WTC11 (cell line): Measurements from ENCODE around the gene CILP2. TPM values are rescaled to one million over a fixed set of nuclear protein-coding genes. Genes with fewer than 3 reads are reported as not detected.
A peak's percentile ranks its signal among the peaks of the same experiment; 100 is the strongest.

ENCODE experiments used
- ATAC-seq: fragments of 200-7000 bp; cut with Tn5 transposase; 2 replicates; pipeline ENCODE4 v1.10.0; 2021; ENCODE audit warnings: mild to moderate bottlenecking, moderate library complexity
- CTCF ChIA-PET: fragments of 300-600 bp; sonication (Branson Sonifier 250); formaldehyde crosslinking; loops from one replicate; lab custom pipeline; 2021; ENCODE audit warnings: antibody characterized with exemption; lab: Charles Lee
- POLR2A ChIA-PET: fragments of 350-600 bp; sonication (Branson Sonifier 250); formaldehyde crosslinking; loops from one replicate; lab custom pipeline; 2021; ENCODE audit warnings: antibody characterized with exemption; lab: Charles Lee
- DNase-seq: peaks from one replicate; pipeline ENCODE4 v3.0.0; 2021; ENCODE audit warnings: low spot score
- H3K27ac Mint-ChIP-seq: 2 replicates; pipeline ENCODE4 v1.8.0; 2021; ENCODE audit warnings: mixed read lengths
- H3K27me3 Mint-ChIP-seq: 2 replicates; pipeline ENCODE4 v1.8.0; 2021; ENCODE audit warnings: low read depth, mild to moderate bottlenecking, moderate library complexity, mixed read lengths
- H3K36me3 Mint-ChIP-seq: 2 replicates; pipeline ENCODE4 v1.8.0; 2021; ENCODE audit warnings: mixed read lengths
- H3K4me1 Mint-ChIP-seq: 2 replicates; pipeline ENCODE4 v1.8.0; 2022; ENCODE audit warnings: mixed read lengths
- H3K4me3 Mint-ChIP-seq: 2 replicates; pipeline ENCODE4 v1.8.0; 2021; ENCODE audit warnings: mild to moderate bottlenecking, moderate library complexity, mixed read lengths
- H3K9me3 Mint-ChIP-seq: 2 replicates; pipeline ENCODE4 v1.8.0; 2021; ENCODE audit warnings: mixed read lengths
- ATF3 ChIP-seq: sonication (generic); formaldehyde crosslinking; conservative IDR thresholded peaks from 2 replicates; pipeline ENCODE4 v1.8.1; 2022; ENCODE audit warnings: mild to moderate bottlenecking, missing genetic modification reagents
- CBFB ChIP-seq: sonication (generic); formaldehyde crosslinking; IDR thresholded peaks from 2 replicates; pipeline ENCODE4 v1.8.1; 2022; ENCODE audit warnings: mild to moderate bottlenecking, low read depth, missing genetic modification reagents
- E2F1 ChIP-seq: sonication (generic); formaldehyde crosslinking; IDR thresholded peaks from 2 replicates; pipeline ENCODE4 v1.8.0; 2022; ENCODE audit warnings: mild to moderate bottlenecking, missing genetic modification reagents
- E2F5 ChIP-seq: sonication (generic); formaldehyde crosslinking; IDR thresholded peaks from 2 replicates; pipeline ENCODE4 v1.8.1; 2022; ENCODE audit warnings: mild to moderate bottlenecking, moderate library complexity, missing genetic modification reagents
- ERG ChIP-seq: fragments of 250-450 bp; sonication (Bioruptor Pico); IDR thresholded peaks from 2 replicates; pipeline ENCODE4 v1.8.0; 2021; ENCODE audit warnings: mild to moderate bottlenecking
- FOXJ3 ChIP-seq: sonication (generic); formaldehyde crosslinking; IDR thresholded peaks from 2 replicates; pipeline ENCODE4 v1.9.0; 2021; ENCODE audit warnings: missing genetic modification reagents, mild to moderate bottlenecking, borderline replicate concordance
- FOXK1 ChIP-seq: sonication (generic); formaldehyde crosslinking; IDR thresholded peaks from 2 replicates; pipeline ENCODE4 v1.8.0; 2022; ENCODE audit warnings: mild to moderate bottlenecking, moderate library complexity, missing genetic modification reagents
- GTF2I ChIP-seq: fragments of 250-450 bp; sonication (Bioruptor Pico); conservative IDR thresholded peaks from 2 replicates; pipeline ENCODE4 v1.4.0; 2021; ENCODE audit warnings: mild to moderate bottlenecking
- HMGA2 ChIP-seq: fragments of 250-450 bp; sonication (Bioruptor Pico); IDR thresholded peaks from 2 replicates; pipeline ENCODE4 v1.4.0; 2021; ENCODE audit warnings: mild to moderate bottlenecking, moderate library complexity
- IRF1 ChIP-seq: sonication (generic); formaldehyde crosslinking; IDR thresholded peaks from 2 replicates; pipeline ENCODE4 v1.8.0; 2023; ENCODE audit warnings: missing genetic modification reagents
- KAT7 ChIP-seq: sonication (generic); formaldehyde crosslinking; IDR thresholded peaks from 2 replicates; pipeline ENCODE4 v1.8.1; 2023; ENCODE audit warnings: missing genetic modification reagents, mild to moderate bottlenecking, borderline replicate concordance
- NFATC4 ChIP-seq: fragments of 250-450 bp; sonication (Bioruptor Pico); IDR thresholded peaks from 2 replicates; pipeline ENCODE4 v1.9.0; 2021; ENCODE audit warnings: mild to moderate bottlenecking
- NFE2L1 ChIP-seq: sonication (generic); formaldehyde crosslinking; IDR thresholded peaks from 2 replicates; pipeline ENCODE4 v1.8.1; 2023; ENCODE audit warnings: missing genetic modification reagents
- NFYB ChIP-seq: sonication (generic); formaldehyde crosslinking; conservative IDR thresholded peaks from 2 replicates; pipeline ENCODE4 v1.8.0; 2022; ENCODE audit warnings: low read depth, missing genetic modification reagents
- NR2C2 ChIP-seq: sonication (generic); formaldehyde crosslinking; IDR thresholded peaks from 2 replicates; pipeline ENCODE4 v1.8.0; 2022; ENCODE audit warnings: mild to moderate bottlenecking, missing genetic modification reagents
- OVOL2 ChIP-seq: fragments of 250-450 bp; sonication (Bioruptor Pico); IDR thresholded peaks from 2 replicates; pipeline ENCODE4 v1.9.0; 2021; ENCODE audit warnings: mild to moderate bottlenecking, borderline replicate concordance
- ZBTB43 ChIP-seq: sonication (generic); formaldehyde crosslinking; IDR thresholded peaks from 2 replicates; pipeline ENCODE4 v1.8.1; 2023; ENCODE audit warnings: mild to moderate bottlenecking, missing genetic modification reagents
- ZMAT4 ChIP-seq: fragments of 250-450 bp; sonication (Bioruptor Pico); IDR thresholded peaks from 2 replicates; pipeline ENCODE4 v1.9.0; 2021; ENCODE audit warnings: mild to moderate bottlenecking
- ZNF263 ChIP-seq: sonication (generic); formaldehyde crosslinking; IDR thresholded peaks from 2 replicates; pipeline ENCODE4 v1.8.1; 2022; ENCODE audit warnings: low read depth, mild to moderate bottlenecking, moderate library complexity, missing genetic modification reagents
- ZNF532 ChIP-seq: fragments of 250-450 bp; sonication (Bioruptor Pico); IDR thresholded peaks from 2 replicates; pipeline ENCODE4 v1.9.0; 2021; ENCODE audit warnings: mild to moderate bottlenecking, borderline replicate concordance
- ZNF671 ChIP-seq: fragments of 250-450 bp; sonication (Bioruptor Pico); IDR thresholded peaks from 2 replicates; pipeline ENCODE4 v1.8.0; 2021; ENCODE audit warnings: mild to moderate bottlenecking
- total RNA-seq: library from RNA; stranded (reverse); gene quantifications from 3 replicates; pipeline ENCODE4 v1.2.3, GENCODE V29; 2021

The CILP2 gene
- total RNA-seq, 1 experiment from 2014 or later = 7.9 TPM

GRCh38 chr19:19558636-19559035 is 20.6 kb downstream of the CILP2 start:
- no peaks in the 10 kb centered on the region for H3K36me3 Mint-ChIP-seq
- CTCF ChIA-PET = interaction anchor here (2.9 kb wide), 1 partner anchor 85 kb away, joined by 17 read pairs; the partner anchor contains the start of gene GMIP
- POLR2A ChIA-PET = no interaction called here
- ATAC-seq (no peak), DNase-seq (no peak)
- H3K9me3 Mint-ChIP-seq = no peaks in the 10 kb centered on the region
- H3K27ac Mint-ChIP-seq = peak overlapping the region; percentile 28; the same call in 1 of the 2 replicates
- no peaks in the 10 kb centered on the region for H3K27me3 Mint-ChIP-seq
- TF ChIP-seq GTF2I (CRISPR knock-in tag) = no peak
- TF ChIP-seq CBFB (CRISPR knock-in tag) = no peak
- TF ChIP-seq E2F5 (CRISPR knock-in tag) = no peak
- no peak for TF ChIP-seq KAT7
- no peak for TF ChIP-seq ZBTB43
- TF ChIP-seq ZNF532 (CRISPR knock-in tag) = no peak
- no peak for TF ChIP-seq HMGA2 (CRISPR knock-in tag)
- TF ChIP-seq ZNF671 = no peak
- no peak for TF ChIP-seq ZNF263
- TF ChIP-seq FOXJ3 (CRISPR knock-in tag) = no peak
- TF ChIP-seq NFE2L1 (CRISPR knock-in tag) = no peak
- TF ChIP-seq NFYB (CRISPR knock-in tag) = no peak
- no peak for TF ChIP-seq IRF1 (CRISPR knock-in tag)
- no peak for TF ChIP-seq ATF3 (CRISPR knock-in tag)
- TF ChIP-seq OVOL2 (CRISPR knock-in tag) = no peak
- TF ChIP-seq ZMAT4 = no peak
- no peak for TF ChIP-seq NFATC4
- no peak overlapping the region for H3K4me3 Mint-ChIP-seq
- peaks cover 10% of the 10 kb centered on the region for H3K4me1 Mint-ChIP-seq

- peaks cover 10% of the 10 kb centered on the region for H3K4me1 Mint-ChIP-seq
- POLR2A ChIA-PET = no interaction called here
- no peaks in the 10 kb centered on the region for H3K27me3 Mint-ChIP-seq
- H3K4me3 Mint-ChIP-seq = no peak overlapping the region
- peaks cover 5% of the 10 kb centered on the region for H3K36me3 Mint-ChIP-seq
- H3K9me3 Mint-ChIP-seq = peaks cover 4% of the 10 kb centered on the region; the same call in 1 of the 2 replicates
- H3K27ac Mint-ChIP-seq = no peak overlapping the region
- DNase-seq (no peak), ATAC-seq (no peak)
- CTCF ChIA-PET = interaction anchor here (1.2 to 3.4 kb wide), 5 partner anchors 8 to 193 kb away, joined by 3 to 17 read pairs (median 6); partner anchors contain the start of gene GMIP
- no peak for TF ChIP-seq KAT7
- TF ChIP-seq NR2C2 = no peak
- TF ChIP-seq ERG (CRISPR knock-in tag) = no peak
- TF ChIP-seq ZNF263 = no peak
- TF ChIP-seq ZNF532 (CRISPR knock-in tag) = no peak
- no peak for TF ChIP-seq FOXK1 (CRISPR knock-in tag)
- no peak for TF ChIP-seq E2F1
Measured at GRCh38 chr19:19559931-19560330, 21.9 kb downstream of the CILP2 start.
